WTC11 (cell line): ENCODE measurements around the gene TIE1. TPM values are rescaled to one million over a fixed set of nuclear protein-coding genes. Genes with fewer than 3 reads are reported as not detected.

ENCODE experiments used
- ATAC-seq: fragments of 200-7000 bp; cut with Tn5 transposase; 2 replicates; pipeline ENCODE4 v1.10.0; 2021; ENCODE audit warnings: mild to moderate bottlenecking, moderate library complexity
- CTCF ChIA-PET: fragments of 300-600 bp; sonication (Branson Sonifier 250); formaldehyde crosslinking; loops from one replicate; lab custom pipeline; 2021; ENCODE audit warnings: antibody characterized with exemption; lab: Charles Lee
- POLR2A ChIA-PET: fragments of 350-600 bp; sonication (Branson Sonifier 250); formaldehyde crosslinking; loops from one replicate; lab custom pipeline; 2021; ENCODE audit warnings: antibody characterized with exemption; lab: Charles Lee
- DNase-seq: peaks from one replicate; pipeline ENCODE4 v3.0.0; 2021; ENCODE audit warnings: low spot score
- H3K27ac Mint-ChIP-seq: 2 replicates; pipeline ENCODE4 v1.8.0; 2021; ENCODE audit warnings: mixed read lengths
- H3K27me3 Mint-ChIP-seq: 2 replicates; pipeline ENCODE4 v1.8.0; 2021; ENCODE audit warnings: low read depth, mild to moderate bottlenecking, moderate library complexity, mixed read lengths
- H3K36me3 Mint-ChIP-seq: 2 replicates; pipeline ENCODE4 v1.8.0; 2021; ENCODE audit warnings: mixed read lengths
- H3K4me1 Mint-ChIP-seq: 2 replicates; pipeline ENCODE4 v1.8.0; 2022; ENCODE audit warnings: mixed read lengths
- H3K4me3 Mint-ChIP-seq: 2 replicates; pipeline ENCODE4 v1.8.0; 2021; ENCODE audit warnings: mild to moderate bottlenecking, moderate library complexity, mixed read lengths
- H3K9me3 Mint-ChIP-seq: 2 replicates; pipeline ENCODE4 v1.8.0; 2021; ENCODE audit warnings: mixed read lengths
- FOXK1 ChIP-seq: sonication (generic); formaldehyde crosslinking; IDR thresholded peaks from 2 replicates; pipeline ENCODE4 v1.8.0; 2022; ENCODE audit warnings: mild to moderate bottlenecking, moderate library complexity, missing genetic modification reagents
- HMGA2 ChIP-seq: fragments of 250-450 bp; sonication (Bioruptor Pico); IDR thresholded peaks from 2 replicates; pipeline ENCODE4 v1.4.0; 2021; ENCODE audit warnings: mild to moderate bottlenecking, moderate library complexity
- HMGXB4 ChIP-seq: sonication (generic); formaldehyde crosslinking; IDR thresholded peaks from 2 replicates; pipeline ENCODE4 v1.8.1; 2023; ENCODE audit warnings: mild to moderate bottlenecking, moderate library complexity, missing genetic modification reagents
- JUN ChIP-seq: sonication (generic); formaldehyde crosslinking; IDR thresholded peaks from 2 replicates; pipeline ENCODE4 v1.8.0; 2023; ENCODE audit warnings: mild to moderate bottlenecking, missing genetic modification reagents
- MLX ChIP-seq: sonication (generic); formaldehyde crosslinking; IDR thresholded peaks from 2 replicates; pipeline ENCODE4 v1.8.1; 2023; ENCODE audit warnings: mild to moderate bottlenecking, missing genetic modification reagents, moderate library complexity
- MXD4 ChIP-seq: fragments of 250-450 bp; sonication (Bioruptor Pico); IDR thresholded peaks from 2 replicates; pipeline ENCODE4 v1.8.0; 2021; ENCODE audit warnings: mild to moderate bottlenecking, moderate library complexity, borderline replicate concordance
- MYBL2 ChIP-seq: sonication (generic); formaldehyde crosslinking; IDR thresholded peaks from 2 replicates; pipeline ENCODE4 v1.8.1; 2023; ENCODE audit warnings: mild to moderate bottlenecking, moderate library complexity, missing genetic modification reagents
- NFE2L1 ChIP-seq: sonication (generic); formaldehyde crosslinking; IDR thresholded peaks from 2 replicates; pipeline ENCODE4 v1.8.1; 2023; ENCODE audit warnings: missing genetic modification reagents
- TP53 ChIP-seq: sonication (generic); formaldehyde crosslinking; IDR thresholded peaks from 2 replicates; pipeline ENCODE4 v1.8.1; 2023; ENCODE audit warnings: mild to moderate bottlenecking, missing genetic modification reagents
- USF1 ChIP-seq: sonication (generic); formaldehyde crosslinking; IDR thresholded peaks from 2 replicates; pipeline ENCODE4 v1.8.0; 2022; ENCODE audit warnings: mild to moderate bottlenecking, missing genetic modification reagents
- ZNF121 ChIP-seq: sonication (generic); formaldehyde crosslinking; IDR thresholded peaks from 2 replicates; pipeline ENCODE4 v1.8.0; 2023; ENCODE audit warnings: missing genetic modification reagents
- ZNF232 ChIP-seq: sonication (generic); formaldehyde crosslinking; IDR thresholded peaks from 2 replicates; pipeline ENCODE4 v1.8.0; 2022; ENCODE audit warnings: mild to moderate bottlenecking, missing genetic modification reagents
- ZNF416 ChIP-seq: fragments of 250-450 bp; sonication (Bioruptor Pico); IDR thresholded peaks from 2 replicates; pipeline ENCODE4 v1.9.0; 2021; ENCODE audit warnings: mild to moderate bottlenecking, inconsistent platforms
- ZNF532 ChIP-seq: fragments of 250-450 bp; sonication (Bioruptor Pico); IDR thresholded peaks from 2 replicates; pipeline ENCODE4 v1.9.0; 2021; ENCODE audit warnings: mild to moderate bottlenecking, borderline replicate concordance
- ZSCAN18 ChIP-seq: fragments of 250-450 bp; sonication (Bioruptor Pico); IDR thresholded peaks from 2 replicates; pipeline ENCODE4 v2.1.2; 2022; ENCODE audit warnings: mild to moderate bottlenecking, moderate library complexity
- total RNA-seq: library from RNA; stranded (reverse); gene quantifications from 3 replicates; pipeline ENCODE4 v1.2.3, GENCODE V29; 2021
- TF ChIP-seq, protein P1 (sequence below): fragments of 250-450 bp; sonication (Bioruptor Pico); IDR thresholded peaks from 2 replicates; pipeline ENCODE4 v1.9.0; 2021; ENCODE audit warnings: moderate library complexity, mild to moderate bottlenecking, inconsistent platforms, borderline replicate concordance
- TF ChIP-seq, protein P2 (sequence below): sonication (generic); formaldehyde crosslinking; conservative IDR thresholded peaks from 2 replicates; pipeline ENCODE4 v1.8.1; 2022; ENCODE audit warnings: mild to moderate bottlenecking, missing genetic modification reagents

TIE1 gene
- total RNA-seq, 1 experiment from 2014 or later = 2.5 TPM

- Mint-ChIP-seq H3K4me1 (peaks cover 25% of the 10 kb centered on the region), H3K4me3 (peak overlapping the region; percentile 72), H3K36me3 (no peaks in the 10 kb centered on the region; the same call in 1 of the 2 replicates), H3K27ac (peak overlapping the region; percentile 95), H3K27me3 (peaks cover 16% of the 10 kb centered on the region), H3K9me3 (no peaks in the 10 kb centered on the region)
- ATAC-seq = peak; percentile 0; the same call in 1 of the 2 replicates
- CTCF ChIA-PET = interaction anchor here (1.5 to 2.9 kb wide), 3 partner anchors 9 to 65 kb away, joined by 8 to 22 read pairs (median 12); partner anchors contain the start of genes C1orf210 and CDC20
- DNase-seq = no peak
- POLR2A ChIA-PET = interaction anchor here (1.3 to 1.8 kb wide), 3 partner anchors 9 to 79 kb away, joined by 6 to 21 read pairs (median 6); partner anchors contain the start of genes CDC20 and TMEM125
- TF ChIP-seq FOXK1 (CRISPR knock-in tag) (0 out of 2 replicates have a peak, but pooled peaks have one; percentile 3), MLX (CRISPR knock-in tag) (no peak), ZSCAN18 (CRISPR knock-in tag) (no peak), ZNF232 (CRISPR knock-in tag) (peak; percentile 18; the same call in 1 of the 2 replicates), NFE2L1 (CRISPR knock-in tag) (peak; percentile 73; the same call in 1 of the 2 replicates), TP53 (CRISPR knock-in tag) (0 out of 2 replicates have a peak, but pooled peaks have one; percentile 2)
These were observed 49.0 kb downstream of the TIE1 start for GRCh38 chr1:43349594-43350306.

GRCh38 chr1:43350976-43351375 lies 50.2 kb downstream of the TIE1 start:
- POLR2A ChIA-PET = interaction anchor here (1.3 kb wide), 1 partner anchor 7 kb away, joined by 6 read pairs; the partner anchor contains the start of gene CDC20
- Mint-ChIP-seq H3K4me3 (no peak overlapping the region), H3K4me1 (peaks cover 25% of the 10 kb centered on the region), H3K36me3 (peaks cover 2% of the 10 kb centered on the region), H3K9me3 (no peaks in the 10 kb centered on the region), H3K27me3 (peaks cover 16% of the 10 kb centered on the region), H3K27ac (no peak overlapping the region)
- TF ChIP-seq MYBL2 (CRISPR knock-in tag) = no peak
- TF ChIP-seq, protein P1, sequence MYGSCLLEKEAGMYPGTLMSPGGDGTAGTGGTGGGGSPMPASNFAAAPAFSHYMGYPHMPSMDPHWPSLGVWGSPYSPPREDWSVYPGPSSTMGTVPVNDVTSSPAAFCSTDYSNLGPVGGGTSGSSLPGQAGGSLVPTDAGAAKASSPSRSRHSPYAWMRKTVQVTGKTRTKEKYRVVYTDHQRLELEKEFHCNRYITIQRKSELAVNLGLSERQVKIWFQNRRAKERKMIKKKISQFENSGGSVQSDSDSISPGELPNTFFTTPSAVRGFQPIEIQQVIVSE (CRISPR knock-in tag) = no peak
- TF ChIP-seq, protein P2, sequence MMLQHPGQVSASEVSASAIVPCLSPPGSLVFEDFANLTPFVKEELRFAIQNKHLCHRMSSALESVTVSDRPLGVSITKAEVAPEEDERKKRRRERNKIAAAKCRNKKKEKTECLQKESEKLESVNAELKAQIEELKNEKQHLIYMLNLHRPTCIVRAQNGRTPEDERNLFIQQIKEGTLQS (CRISPR knock-in tag) = no peak
- DNase-seq (no peak), ATAC-seq (no peak)
- CTCF ChIA-PET = interaction anchor here (2.9 kb wide), 1 partner anchor 7 kb away, joined by 22 read pairs; the partner anchor contains the start of gene CDC20

GRCh38 chr1:43351421-43352350 lies 50.9 kb downstream of the TIE1 start:
- ATAC-seq = no peak
- no peak overlapping the region for H3K27ac Mint-ChIP-seq
- H3K4me3 Mint-ChIP-seq = no peak overlapping the region
- H3K36me3 Mint-ChIP-seq = peaks cover 5% of the 10 kb centered on the region
- ChIA-PET POLR2A (interaction anchor here (0.6 kb wide), 1 partner anchor 81 kb away, joined by 4 read pairs; no protein-coding TSS in a partner anchor), CTCF (interaction anchor here (1.5 kb wide), 1 partner anchor 63 kb away, joined by 4 read pairs; no protein-coding TSS in a partner anchor)
- H3K4me1 Mint-ChIP-seq = peaks cover 25% of the 10 kb centered on the region
- no peaks in the 10 kb centered on the region for H3K9me3 Mint-ChIP-seq
- H3K27me3 Mint-ChIP-seq = peaks cover 16% of the 10 kb centered on the region
- no peak for DNase-seq
- TF ChIP-seq NFE2L1 (CRISPR knock-in tag) (no peak), HMGA2 (CRISPR knock-in tag) (no peak), ZNF532 (CRISPR knock-in tag) (no peak), ZNF121 (CRISPR knock-in tag) (no peak), USF1 (CRISPR knock-in tag) (no peak), MXD4 (no peak), JUN (CRISPR knock-in tag) (no peak), ZNF416 (CRISPR knock-in tag) (no peak), ZNF232 (CRISPR knock-in tag) (no peak), HMGXB4 (CRISPR knock-in tag) (no peak)
